ENCODE results near the gene PC.

PC gene

DNA sequence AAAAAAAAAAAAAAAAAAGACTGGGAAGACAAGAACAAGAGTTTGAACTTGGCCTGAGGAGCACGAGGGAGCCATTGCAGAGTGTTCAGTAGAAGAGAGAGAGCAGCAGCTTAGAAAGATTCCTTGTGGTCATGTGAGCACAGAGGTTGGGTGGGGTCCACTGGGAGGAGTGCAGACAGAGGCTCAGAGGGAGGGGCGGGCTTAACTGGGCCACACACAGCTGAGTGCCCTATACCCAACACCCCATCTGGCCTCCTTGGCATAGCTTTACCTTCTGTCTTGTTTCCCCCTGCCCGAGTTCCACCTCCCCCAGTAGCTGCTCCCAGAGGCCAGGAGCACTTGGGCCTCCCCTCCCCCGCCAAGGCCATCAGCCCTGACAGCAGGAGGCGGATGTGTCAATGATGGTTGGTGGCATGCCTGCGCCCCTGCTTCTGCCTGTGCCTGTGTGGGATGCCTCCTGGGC, 29.0 kb upstream of the PC start:
- in situ Hi-C loops (cut with MboI; ENCODE audit: low pct_unique_long_range_greater_than_20kb, low sequenced_read_pairs, unreplicated experiment), result no loop called here
- DNase-seq (ENCODE audit: low spot score), result no peak
- no peak for TF ChIP-seq CTCF (IDR thresholded peaks at IDR 0.05; ENCODE audit: extremely low read depth, insufficient read depth, missing control alignments)

GRCh38 chr11:66986178-66986545, 28.0 kb upstream of the PC start:
- TF ChIP-seq CTCF (IDR thresholded peaks at IDR 0.05; ENCODE audit: extremely low read depth, insufficient read depth, missing control alignments), result no peak
- in situ Hi-C loops (cut with MboI; ENCODE audit: low pct_unique_long_range_greater_than_20kb, low sequenced_read_pairs, unreplicated experiment), result no loop called here
- no peak for DNase-seq (ENCODE audit: low spot score)

- in situ Hi-C loops (cut with MboI; ENCODE audit: low pct_unique_long_range_greater_than_20kb, low sequenced_read_pairs, unreplicated experiment), result no loop called here
- no peak for TF ChIP-seq CTCF (IDR thresholded peaks at IDR 0.05; ENCODE audit: extremely low read depth, insufficient read depth, missing control alignments)
- no peak for DNase-seq (ENCODE audit: low spot score)
Observed at GRCh38 chr11:66985508-66986177, 27.5 kb upstream of the PC start.

GRCh38 chr11:66983275-66983924, 25.2 kb upstream of the PC start:
- in situ Hi-C loops (cut with MboI; ENCODE audit: low pct_unique_long_range_greater_than_20kb, low sequenced_read_pairs, unreplicated experiment), result no loop called here
- no peak for TF ChIP-seq CTCF (IDR thresholded peaks at IDR 0.05; ENCODE audit: extremely low read depth, insufficient read depth, missing control alignments)
- no peak for DNase-seq (ENCODE audit: low spot score)

GRCh38 chr11:66981976-66982578, 23.9 kb upstream of the PC start:
- DNase-seq (ENCODE audit: low spot score), result no peak
- no peak for TF ChIP-seq CTCF (IDR thresholded peaks at IDR 0.05; ENCODE audit: extremely low read depth, insufficient read depth, missing control alignments)
- in situ Hi-C loops (cut with MboI; ENCODE audit: low pct_unique_long_range_greater_than_20kb, low sequenced_read_pairs, unreplicated experiment), result no loop called here

GRCh38 chr11:66979336-66979980, 21.3 kb upstream of the PC start:
- DNase-seq (ENCODE audit: low spot score), result no peak
- TF ChIP-seq CTCF (IDR thresholded peaks at IDR 0.05; ENCODE audit: extremely low read depth, insufficient read depth, missing control alignments), result no peak
- in situ Hi-C loops (cut with MboI; ENCODE audit: low pct_unique_long_range_greater_than_20kb, low sequenced_read_pairs, unreplicated experiment), result no loop called here

Data from GM13977 (cell line).